ENCODE data around the gene THY1.
"Not testable (repeated sequence)": the region's sequence is repeated elsewhere in the genome, so short reads cannot be mapped to it uniquely, and the experiment has no call there.

The THY1 gene

GRCh38 chr11:119417726-119418540, 5.0 kb downstream of the THY1 start:
- no peak for DNase-seq

- no peak for DNase-seq
Observed at GRCh38 chr11:119416606-119417580, 6.1 kb downstream of the THY1 start.

GRCh38 chr11:119415966-119416365, 7.0 kb downstream of the THY1 start:
- DNase-seq, result no peak

- no peak for DNase-seq
Observed at GRCh38 chr11:119415517-119415916, 7.5 kb downstream of the THY1 start.

- no peak for DNase-seq
Observed at GRCh38 chr11:119414734-119415133, 8.2 kb downstream of the THY1 start.

- no peak for DNase-seq
Observed at GRCh38 chr11:119414321-119414720, 8.7 kb downstream of the THY1 start.

GRCh38 chr11:119412072-119412471, 10.9 kb downstream of the THY1 start:
- DNase-seq, result no peak

GRCh38 chr11:119410501-119410900, 12.5 kb downstream of the THY1 start:
- no peak for DNase-seq

GRCh38 chr11:119409731-119410130, 13.2 kb downstream of the THY1 start:
- no peak for DNase-seq

- DNase-seq, result no peak
Observed at GRCh38 chr11:119406005-119406404, 17.0 kb downstream of the THY1 start.

GRCh38 chr11:119405448-119405847, 17.5 kb downstream of the THY1 start:
- DNase-seq, result not testable (repeated sequence)

GRCh38 chr11:119404872-119405271, 18.1 kb downstream of the THY1 start:
- no peak for DNase-seq

GRCh38 chr11:119403021-119403420, 20.0 kb downstream of the THY1 start:
- DNase-seq, result peak; percentile 57

- no peak for DNase-seq
Observed at GRCh38 chr11:119402470-119402869, 20.5 kb downstream of the THY1 start.

- no peak for DNase-seq
Observed at GRCh38 chr11:119400860-119401259, 22.1 kb downstream of the THY1 start.

- DNase-seq, result no peak
Observed at GRCh38 chr11:119397740-119398139, 25.2 kb downstream of the THY1 start.

- DNase-seq, result no peak
Observed at GRCh38 chr11:119396835-119397234, 26.1 kb downstream of the THY1 start.

GRCh38 chr11:119391275-119391674, 31.7 kb downstream of the THY1 start:
- DNase-seq, result no peak

- DNase-seq, result no peak
Observed at GRCh38 chr11:119389611-119390254, 33.2 kb downstream of the THY1 start.

GRCh38 chr11:119388103-119388502, 34.9 kb downstream of the THY1 start:
- DNase-seq, result no peak

- DNase-seq, result no peak
Observed at GRCh38 chr11:119384332-119384731, 38.6 kb downstream of the THY1 start.

- DNase-seq, result not testable (repeated sequence)
Observed at GRCh38 chr11:119382513-119382912, 40.5 kb downstream of the THY1 start.

GRCh38 chr11:119382101-119382500, 40.9 kb downstream of the THY1 start:
- no peak for DNase-seq

Data from right forelimb (tissue), 1 donor.